Activated T-helper 17 cell treated with anti-CD3 and anti-CD28 coated beads, Interleukin-2, amount 50 U/mL, for 72 hours (primary cell): ENCODE results near the gene SMC6. TPM values are rescaled to one million over a fixed set of nuclear protein-coding genes. Genes with fewer than 3 reads are reported as not detected.

Experiments used
- ATAC-seq: fragments of 150-1000 bp; cut with Tn5 transposase; replicated peaks from 2 replicates; pipeline ENCODE4 v1.10.0; 2021; ENCODE audit warnings: mild to moderate bottlenecking, moderate library complexity
- H3K27ac Mint-ChIP-seq: one replicate; pipeline ENCODE4 v1.8.0; 2022; ENCODE audit warnings: mixed read lengths
- H3K27me3 Mint-ChIP-seq: one replicate; pipeline ENCODE4 v1.8.0; 2022; ENCODE audit warnings: mixed read lengths
- H3K36me3 Mint-ChIP-seq: one replicate; pipeline ENCODE4 v1.8.0; 2022; ENCODE audit warnings: low read depth, mild to moderate bottlenecking, mixed read lengths
- H3K4me1 Mint-ChIP-seq: one replicate; pipeline ENCODE4 v1.8.0; 2022; ENCODE audit warnings: mixed read lengths
- H3K4me3 Mint-ChIP-seq: one replicate; pipeline ENCODE4 v1.8.0; 2022; ENCODE audit warnings: mild to moderate bottlenecking, mixed read lengths
- H3K9me3 Mint-ChIP-seq: one replicate; pipeline ENCODE4 v1.8.0; 2022; ENCODE audit warnings: mixed read lengths
- total RNA-seq, 2 donors: library from RNA; stranded (reverse); gene quantifications; one replicate each; pipeline ENCODE4 v1.2.3, GENCODE V29; 2022

The SMC6 gene
- total RNA-seq, 2 donors from 2014 or later: 14.1 to 22.3 TPM

- Mint-ChIP-seq H3K9me3 (no peaks in the 10 kb centered on the region), H3K27me3 (no peaks in the 10 kb centered on the region), H3K27ac (peak overlapping the region; percentile 2), H3K4me1 (peaks cover 6% of the 10 kb centered on the region), H3K4me3 (peak overlapping the region; percentile 21), H3K36me3 (peaks cover 17% of the 10 kb centered on the region)
- ATAC-seq: no peak
Measured at GRCh38 chr2:17749753-17750438, 3.7 kb downstream of the SMC6 start.

DNA sequence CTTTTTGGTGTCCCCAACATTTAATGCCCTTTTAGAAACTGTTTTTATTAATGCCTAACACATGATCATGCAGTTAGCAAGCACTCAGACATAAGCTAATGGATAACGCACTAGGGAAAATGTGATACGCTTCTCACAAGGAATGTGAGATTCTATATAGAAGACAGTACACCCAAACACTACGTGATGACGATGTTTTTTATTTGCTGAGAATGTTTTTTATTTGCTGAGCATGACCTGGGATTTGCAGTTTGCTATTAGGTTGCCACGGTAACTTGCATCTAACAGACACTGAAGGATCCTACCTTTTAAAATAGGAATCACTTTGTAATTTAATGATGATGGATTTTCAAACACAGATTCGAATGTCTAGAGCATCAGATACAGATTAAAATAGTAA is 4.9 kb downstream of the SMC6 start:
- ATAC-seq: no peak
- H3K27me3 Mint-ChIP-seq: no peaks in the 10 kb centered on the region
- peaks cover 6% of the 10 kb centered on the region for H3K4me1 Mint-ChIP-seq
- no peaks in the 10 kb centered on the region for H3K9me3 Mint-ChIP-seq
- no peak overlapping the region for H3K4me3 Mint-ChIP-seq
- peaks cover 24% of the 10 kb centered on the region for H3K36me3 Mint-ChIP-seq
- H3K27ac Mint-ChIP-seq: no peak overlapping the region

- Mint-ChIP-seq H3K36me3 (peaks cover 29% of the 10 kb centered on the region), H3K27ac (no peak overlapping the region), H3K4me1 (peaks cover 6% of the 10 kb centered on the region), H3K4me3 (no peak overlapping the region), H3K9me3 (no peaks in the 10 kb centered on the region), H3K27me3 (no peaks in the 10 kb centered on the region)
- ATAC-seq: no peak
Measured at GRCh38 chr2:17747684-17748452, 5.7 kb downstream of the SMC6 start.

DNA sequence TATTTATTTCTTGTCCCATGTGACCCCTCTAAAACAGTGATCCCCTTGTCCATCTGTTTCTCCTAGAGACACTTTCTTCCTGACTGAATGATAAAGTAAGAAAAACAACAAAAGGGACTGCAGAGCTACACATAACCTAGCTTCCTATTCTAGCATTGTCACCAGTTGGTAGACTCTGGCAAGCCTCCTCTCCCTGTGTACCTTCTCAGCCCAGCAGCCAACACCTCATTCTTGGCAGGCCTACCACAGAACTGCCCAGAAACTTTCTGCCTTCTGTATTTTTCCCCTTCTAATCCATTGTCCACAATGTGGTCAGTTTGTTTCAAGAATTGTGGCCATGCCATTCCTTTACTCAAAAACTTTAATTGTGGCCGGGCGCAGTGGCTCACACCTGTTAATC is 13.4 kb downstream of the SMC6 start:
- ATAC-seq: no peak
- Mint-ChIP-seq H3K27me3 (no peaks in the 10 kb centered on the region), H3K36me3 (peaks cover 80% of the 10 kb centered on the region), H3K9me3 (no peaks in the 10 kb centered on the region), H3K4me1 (peaks cover 5% of the 10 kb centered on the region), H3K27ac (no peak overlapping the region), H3K4me3 (no peak overlapping the region)

- Mint-ChIP-seq H3K27me3 (no peaks in the 10 kb centered on the region), H3K36me3 (peaks cover 87% of the 10 kb centered on the region), H3K27ac (no peak overlapping the region), H3K9me3 (no peaks in the 10 kb centered on the region), H3K4me3 (no peak overlapping the region), H3K4me1 (peaks cover 9% of the 10 kb centered on the region)
- no peak for ATAC-seq
Measured at GRCh38 chr2:17736989-17737388, 16.6 kb downstream of the SMC6 start.

DNA sequence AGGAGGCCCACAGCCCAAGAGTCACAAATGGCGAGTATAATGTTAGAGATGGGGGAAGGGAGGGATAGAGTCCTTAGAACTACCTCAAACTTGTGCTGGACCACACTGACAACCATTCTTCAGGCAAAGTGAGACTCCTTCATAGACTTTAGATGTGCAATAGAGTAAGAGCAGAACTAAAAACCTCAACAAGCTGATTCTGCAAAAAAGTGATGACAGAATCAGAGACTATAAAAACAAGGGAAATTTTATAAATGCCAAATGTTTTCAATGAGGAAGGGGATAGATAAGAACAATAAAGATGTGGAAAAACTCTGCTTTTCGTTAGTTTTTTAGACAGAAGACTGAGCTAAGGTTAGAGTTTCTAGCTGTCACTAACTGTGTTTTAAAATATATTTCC is 17.7 kb downstream of the SMC6 start:
- Mint-ChIP-seq H3K9me3 (no peaks in the 10 kb centered on the region), H3K27ac (no peak overlapping the region), H3K4me3 (no peak overlapping the region), H3K4me1 (peaks cover 6% of the 10 kb centered on the region), H3K36me3 (peaks cover 92% of the 10 kb centered on the region), H3K27me3 (no peaks in the 10 kb centered on the region)
- ATAC-seq: no peak

DNA sequence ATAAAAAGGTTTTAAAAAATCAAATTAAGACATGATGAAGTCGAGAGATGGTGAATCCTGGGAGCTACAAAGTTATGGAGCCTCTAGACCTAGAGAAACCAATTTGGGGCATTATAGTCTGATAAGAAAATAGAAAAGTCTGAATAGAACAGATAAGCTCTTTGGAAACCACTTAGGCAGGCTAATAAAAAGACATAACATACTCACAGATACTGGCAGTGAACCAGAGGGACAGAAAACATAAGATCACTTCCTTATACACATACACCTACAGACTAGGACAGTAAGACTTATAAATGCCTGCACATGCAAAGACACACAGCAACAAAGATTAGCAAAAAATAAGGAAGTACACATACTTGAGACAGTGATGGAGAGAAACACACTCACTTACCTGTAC is 20.0 kb downstream of the SMC6 start:
- Mint-ChIP-seq H3K4me1 (peaks cover 3% of the 10 kb centered on the region), H3K36me3 (peaks cover 89% of the 10 kb centered on the region), H3K27me3 (no peaks in the 10 kb centered on the region), H3K9me3 (no peaks in the 10 kb centered on the region), H3K4me3 (no peak overlapping the region), H3K27ac (peak overlapping the region; percentile 16)
- ATAC-seq: no peak

- peaks cover 3% of the 10 kb centered on the region for H3K4me1 Mint-ChIP-seq
- ATAC-seq: no peak
- H3K9me3 Mint-ChIP-seq: no peaks in the 10 kb centered on the region
- H3K4me3 Mint-ChIP-seq: no peak overlapping the region
- H3K27ac Mint-ChIP-seq: no peak overlapping the region
- H3K36me3 Mint-ChIP-seq: peaks cover 66% of the 10 kb centered on the region
- no peaks in the 10 kb centered on the region for H3K27me3 Mint-ChIP-seq
Measured at GRCh38 chr2:17729880-17730279, 23.7 kb downstream of the SMC6 start.

GRCh38 chr2:17728210-17728609 is 25.4 kb downstream of the SMC6 start:
- Mint-ChIP-seq H3K27me3 (no peaks in the 10 kb centered on the region), H3K9me3 (no peaks in the 10 kb centered on the region), H3K4me3 (no peak overlapping the region), H3K36me3 (peaks cover 56% of the 10 kb centered on the region), H3K4me1 (no peaks in the 10 kb centered on the region), H3K27ac (no peak overlapping the region)
- no peak for ATAC-seq

DNA sequence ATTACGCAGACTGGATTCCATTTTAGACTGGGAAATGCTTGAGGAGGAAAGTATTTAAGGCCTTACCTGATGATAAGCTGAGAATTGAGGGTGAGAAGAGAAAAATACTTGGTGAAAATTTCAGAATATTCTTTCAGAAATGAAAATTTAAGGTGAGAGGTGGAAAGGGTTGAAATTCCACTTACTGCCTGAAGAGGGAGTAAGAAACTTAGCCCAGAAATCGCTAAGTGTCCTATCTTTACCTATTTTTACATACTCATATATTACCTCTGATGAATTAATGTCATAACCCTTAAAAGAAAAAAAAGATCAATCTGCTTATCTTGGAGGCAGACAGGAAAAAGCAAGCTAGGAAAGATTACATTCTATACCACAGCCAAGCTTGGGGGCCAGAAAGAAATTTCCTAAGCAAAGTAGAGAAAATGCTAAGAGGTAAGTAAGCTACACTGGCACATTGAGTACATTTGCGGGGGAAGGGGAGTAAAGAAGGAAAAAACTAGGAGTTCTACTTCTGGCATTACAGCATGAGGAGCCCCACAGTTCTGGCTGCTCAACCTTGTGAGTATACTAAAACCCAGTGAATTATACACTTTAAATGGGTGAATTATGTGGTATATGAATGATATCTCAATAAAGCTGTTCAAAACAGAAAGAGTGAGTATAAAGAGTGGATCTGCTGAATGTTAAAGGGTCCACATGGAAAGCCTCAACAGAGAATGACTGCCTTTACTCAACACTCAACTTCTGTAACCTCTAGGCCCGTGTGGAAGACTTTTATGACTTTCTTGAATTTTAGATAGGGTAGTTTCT is 33.8 kb downstream of the SMC6 start:
- H3K27ac Mint-ChIP-seq: no peak overlapping the region
- H3K4me3 Mint-ChIP-seq: no peak overlapping the region
- peaks cover 60% of the 10 kb centered on the region for H3K36me3 Mint-ChIP-seq
- H3K4me1 Mint-ChIP-seq: no peaks in the 10 kb centered on the region
- no peaks in the 10 kb centered on the region for H3K27me3 Mint-ChIP-seq
- no peaks in the 10 kb centered on the region for H3K9me3 Mint-ChIP-seq
- no peak for ATAC-seq

GRCh38 chr2:17718689-17719088 is 34.9 kb downstream of the SMC6 start:
- H3K27me3 Mint-ChIP-seq: no peaks in the 10 kb centered on the region
- ATAC-seq: no peak
- H3K36me3 Mint-ChIP-seq: peaks cover 55% of the 10 kb centered on the region
- no peak overlapping the region for H3K4me3 Mint-ChIP-seq
- no peaks in the 10 kb centered on the region for H3K9me3 Mint-ChIP-seq
- no peak overlapping the region for H3K27ac Mint-ChIP-seq
- no peaks in the 10 kb centered on the region for H3K4me1 Mint-ChIP-seq

DNA sequence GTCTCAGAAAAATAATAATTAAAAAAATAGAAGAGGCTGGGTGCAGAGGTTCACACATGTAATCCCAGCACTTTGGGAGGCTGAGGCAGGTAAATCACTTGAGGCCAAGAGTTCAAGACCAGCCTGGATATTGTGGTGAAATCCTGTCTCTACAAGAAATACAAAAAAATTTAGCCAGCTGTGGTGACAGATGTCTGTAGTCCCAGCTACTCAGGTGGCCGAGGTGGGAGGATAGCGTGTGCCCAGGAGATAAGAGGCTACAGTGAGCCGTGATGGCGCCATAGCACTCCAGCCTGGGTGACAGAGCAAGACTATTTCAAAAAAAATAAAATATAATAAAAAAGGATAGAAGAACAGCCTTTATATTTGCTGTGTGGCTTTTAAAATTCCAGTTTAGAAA is 35.9 kb downstream of the SMC6 start:
- no peak overlapping the region for H3K27ac Mint-ChIP-seq
- no peak for ATAC-seq

DNA sequence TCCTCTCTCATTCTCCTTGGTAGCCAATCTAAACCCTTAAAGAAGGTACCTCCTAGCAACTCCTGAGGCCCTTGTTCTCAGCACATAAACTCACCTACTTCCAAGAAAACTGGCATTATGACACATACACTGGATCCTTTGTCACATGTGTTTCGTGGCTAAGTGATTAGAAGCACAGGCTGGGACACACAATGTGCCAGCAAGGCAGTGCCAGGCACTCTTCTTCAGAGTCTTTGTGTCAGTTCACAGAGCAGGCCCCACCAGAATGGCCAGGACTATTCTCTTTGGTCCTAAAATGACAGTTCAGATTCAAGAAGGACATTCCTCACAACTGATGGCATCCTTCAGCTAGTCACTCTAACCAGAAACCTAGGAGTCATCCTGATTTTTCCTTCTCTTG is 40.3 kb downstream of the SMC6 start:
- ATAC-seq: no peak
- no peaks in the 10 kb centered on the region for H3K4me1 Mint-ChIP-seq
- no peak overlapping the region for H3K27ac Mint-ChIP-seq
- no peak overlapping the region for H3K4me3 Mint-ChIP-seq
- H3K27me3 Mint-ChIP-seq: no peaks in the 10 kb centered on the region
- H3K36me3 Mint-ChIP-seq: peaks cover 29% of the 10 kb centered on the region
- H3K9me3 Mint-ChIP-seq: no peaks in the 10 kb centered on the region

More for the DNA sequence above, 35.9 kb downstream of the SMC6 start:
- H3K36me3 Mint-ChIP-seq: peaks cover 55% of the 10 kb centered on the region
- no peaks in the 10 kb centered on the region for H3K9me3 Mint-ChIP-seq
- H3K4me1 Mint-ChIP-seq: no peaks in the 10 kb centered on the region
- no peak overlapping the region for H3K4me3 Mint-ChIP-seq
- no peaks in the 10 kb centered on the region for H3K27me3 Mint-ChIP-seq

DNA sequence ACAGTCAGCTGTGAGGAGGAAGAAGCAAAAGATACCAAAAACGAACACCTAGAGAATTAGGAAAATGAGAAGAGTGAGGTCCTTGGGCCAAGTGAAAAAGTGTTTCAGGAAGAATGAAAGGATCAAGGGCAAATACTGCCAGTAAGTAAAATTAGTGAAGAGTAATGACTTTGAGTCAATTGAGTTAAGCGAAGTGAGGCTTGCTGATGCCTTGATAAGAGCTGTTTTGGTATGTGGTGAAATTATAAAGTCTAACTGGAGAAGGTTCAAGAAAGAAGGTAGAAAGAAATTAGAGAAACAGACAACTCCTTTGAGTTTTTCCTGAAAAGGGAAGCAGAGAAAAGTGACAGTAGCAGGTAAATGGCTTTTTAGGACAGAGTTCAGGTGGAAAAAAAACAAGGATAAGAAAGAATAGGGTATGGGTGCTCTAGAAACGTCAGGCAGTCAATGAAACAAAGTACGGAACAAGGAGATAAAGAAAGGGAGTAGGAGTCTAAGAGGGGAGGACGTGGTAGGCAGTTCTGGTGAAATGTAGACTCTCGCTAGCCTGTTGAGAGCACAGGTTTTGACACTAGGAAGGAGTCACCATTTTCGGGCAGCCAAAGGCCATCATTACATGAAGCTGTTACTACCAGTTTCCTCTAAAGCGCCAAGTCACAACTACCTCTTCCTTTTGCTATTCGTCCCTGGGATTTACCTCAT is 42.9 kb downstream of the SMC6 start:
- Mint-ChIP-seq H3K27me3 (no peaks in the 10 kb centered on the region), H3K36me3 (peaks cover 30% of the 10 kb centered on the region), H3K4me3 (no peak overlapping the region), H3K27ac (no peak overlapping the region), H3K9me3 (no peaks in the 10 kb centered on the region), H3K4me1 (no peaks in the 10 kb centered on the region)
- no peak for ATAC-seq
